ENCODE results near the gene MSMP. TPM values are rescaled to one million over a fixed set of nuclear protein-coding genes. Genes with fewer than 3 reads are reported as not detected.

Gene MSMP
- total RNA-seq, 4 donors from 2014 or later: not detected

- TF ChIP-seq, protein P1, sequence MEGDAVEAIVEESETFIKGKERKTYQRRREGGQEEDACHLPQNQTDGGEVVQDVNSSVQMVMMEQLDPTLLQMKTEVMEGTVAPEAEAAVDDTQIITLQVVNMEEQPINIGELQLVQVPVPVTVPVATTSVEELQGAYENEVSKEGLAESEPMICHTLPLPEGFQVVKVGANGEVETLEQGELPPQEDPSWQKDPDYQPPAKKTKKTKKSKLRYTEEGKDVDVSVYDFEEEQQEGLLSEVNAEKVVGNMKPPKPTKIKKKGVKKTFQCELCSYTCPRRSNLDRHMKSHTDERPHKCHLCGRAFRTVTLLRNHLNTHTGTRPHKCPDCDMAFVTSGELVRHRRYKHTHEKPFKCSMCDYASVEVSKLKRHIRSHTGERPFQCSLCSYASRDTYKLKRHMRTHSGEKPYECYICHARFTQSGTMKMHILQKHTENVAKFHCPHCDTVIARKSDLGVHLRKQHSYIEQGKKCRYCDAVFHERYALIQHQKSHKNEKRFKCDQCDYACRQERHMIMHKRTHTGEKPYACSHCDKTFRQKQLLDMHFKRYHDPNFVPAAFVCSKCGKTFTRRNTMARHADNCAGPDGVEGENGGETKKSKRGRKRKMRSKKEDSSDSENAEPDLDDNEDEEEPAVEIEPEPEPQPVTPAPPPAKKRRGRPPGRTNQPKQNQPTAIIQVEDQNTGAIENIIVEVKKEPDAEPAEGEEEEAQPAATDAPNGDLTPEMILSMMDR (IDR thresholded peaks at IDR 0.05 in 4 of 5, conservative IDR thresholded peaks at IDR 0.05 in 1 of 5): no peak
- no peak for TF ChIP-seq POLR2A (IDR thresholded peaks at IDR 0.05)
- Histone ChIP-seq H3K4me3 (no peak overlapping the region), H3K9me3 (no peaks in the 10 kb centered on the region), H3K4me1 (no peaks in the 10 kb centered on the region), H3K27ac (no peak overlapping the region), H3K36me3 (peaks cover 11 to 95% of the 10 kb centered on the region in 2 donors), H3K27me3 (no peaks in the 10 kb centered on the region)
- DNase-seq (no peak), ATAC-seq (no peak)
- in situ Hi-C loops (cut with MboI; ENCODE audit: low sequenced_read_pairs in 4 of 4): no loop called here
- intact Hi-C loops (cut with DNase I; ENCODE audit: low total_unique reads): no loop called here
Measured at GRCh38 chr9:35708146-35708545, 45.9 kb downstream of the MSMP start.

GRCh38 chr9:35706951-35707350, 47.1 kb downstream of the MSMP start:
- no peak for ATAC-seq
- intact Hi-C loops (cut with DNase I; ENCODE audit: low total_unique reads): no loop called here

DNA sequence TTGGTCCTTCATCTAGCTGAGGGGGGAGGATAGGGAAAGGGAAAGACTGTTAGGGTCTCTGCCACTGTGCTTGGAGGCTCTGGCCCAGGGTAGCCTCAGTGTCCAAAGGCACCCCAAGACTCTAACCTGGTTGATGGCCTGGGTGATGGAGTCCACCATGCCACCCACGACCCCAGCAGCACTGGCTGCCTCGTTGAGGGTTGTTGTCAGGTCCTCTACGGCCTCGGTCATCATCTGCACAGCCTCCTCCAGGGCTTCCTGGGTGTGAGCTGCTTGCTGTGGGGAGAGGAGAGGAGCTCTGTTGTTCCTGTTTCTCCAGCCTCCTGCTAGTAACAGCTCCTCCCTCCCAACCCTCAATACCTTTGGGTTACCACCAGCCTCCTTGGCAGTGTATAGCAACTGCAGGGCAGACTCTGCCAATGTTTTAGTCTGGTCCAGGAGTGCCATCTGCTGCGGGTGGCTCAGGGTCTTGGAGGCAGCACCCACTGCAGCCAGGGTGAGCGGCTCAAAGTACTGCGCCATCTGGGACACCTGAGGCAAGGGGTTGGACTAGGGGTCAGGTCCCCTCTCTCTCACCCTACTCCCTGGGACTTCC, 48.1 kb downstream of the MSMP start:
- H3K27me3 ChIP-seq: no peaks in the 10 kb centered on the region
- ATAC-seq (no peak), DNase-seq (no peak)
- no peak overlapping the region for H3K4me3 ChIP-seq
- intact Hi-C loops (cut with DNase I; ENCODE audit: low total_unique reads) (no loop called here), in situ Hi-C loops (cut with MboI; ENCODE audit: low sequenced_read_pairs in 4 of 4) (no loop called here)
- H3K27ac ChIP-seq: no peak overlapping the region
- H3K4me1 ChIP-seq: no peaks in the 10 kb centered on the region
- H3K36me3 ChIP-seq: peaks cover 11 to 95% of the 10 kb centered on the region in 2 donors
- H3K9me3 ChIP-seq: no peaks in the 10 kb centered on the region
- TF ChIP-seq, protein P1 (IDR thresholded peaks at IDR 0.05 in 4 of 5, conservative IDR thresholded peaks at IDR 0.05 in 1 of 5): no peak
- no peak for TF ChIP-seq POLR2A (IDR thresholded peaks at IDR 0.05)

More at GRCh38 chr9:35706951-35707350, 47.1 kb downstream of the MSMP start:
- H3K27me3 ChIP-seq: no peaks in the 10 kb centered on the region
- no peak overlapping the region for H3K4me3 ChIP-seq
- in situ Hi-C loops (cut with MboI; ENCODE audit: low sequenced_read_pairs in 4 of 4): no loop called here
- TF ChIP-seq, protein P1 (IDR thresholded peaks at IDR 0.05 in 4 of 5, conservative IDR thresholded peaks at IDR 0.05 in 1 of 5): no peak
- TF ChIP-seq POLR2A (IDR thresholded peaks at IDR 0.05): no peak
- H3K4me1 ChIP-seq: no peaks in the 10 kb centered on the region
- no peaks in the 10 kb centered on the region for H3K9me3 ChIP-seq
- DNase-seq: no peak
- no peak overlapping the region for H3K27ac ChIP-seq
- H3K36me3 ChIP-seq: peaks cover 11 to 95% of the 10 kb centered on the region in 2 donors

GRCh38 chr9:35705372-35705771, 48.7 kb downstream of the MSMP start:
- intact Hi-C loops (cut with DNase I; ENCODE audit: low total_unique reads) (no loop called here), in situ Hi-C loops (cut with MboI; ENCODE audit: low sequenced_read_pairs in 4 of 4) (no loop called here)
- no peak for ATAC-seq
- no peak overlapping the region for H3K4me3 ChIP-seq
- H3K4me1 ChIP-seq: no peaks in the 10 kb centered on the region
- peaks cover 11 to 95% of the 10 kb centered on the region in 2 donors for H3K36me3 ChIP-seq
- H3K9me3 ChIP-seq: no peaks in the 10 kb centered on the region
- TF ChIP-seq, protein P1 (IDR thresholded peaks at IDR 0.05 in 4 of 5, conservative IDR thresholded peaks at IDR 0.05 in 1 of 5): no peak
- no peak for TF ChIP-seq POLR2A (IDR thresholded peaks at IDR 0.05)
- H3K27ac ChIP-seq: no peak overlapping the region
- no peaks in the 10 kb centered on the region for H3K27me3 ChIP-seq
- DNase-seq: no peak

Measured in gastrocnemius medialis (tissue), 4 donors.